ENCODE measurements around the gene UBE2D2.

- TF ChIP-seq CTCF (IDR thresholded peaks at IDR 0.05) = no peak
- TF ChIP-seq POLR2A (IDR thresholded peaks at IDR 0.05) = no peak
Observed at GRCh38 chr5:139642891-139643871, 82.0 kb downstream of the UBE2D2 start.

All from testis (tissue), 2 donors.